ENCODE results near the gene FGD4. TPM values are rescaled to one million over a fixed set of nuclear protein-coding genes. Genes with fewer than 3 reads are reported as not detected.

FGD4 gene
- total RNA-seq, 1 experiment from 2014 or later, result 54.3 TPM

- Histone ChIP-seq H3K4me2 (ENCODE audit: insufficient read depth, insufficient read length, low read length) (peak overlapping the region; percentile 98), H2BK120ac (ENCODE audit: low read depth, low read length, poor library complexity, severe bottlenecking) (no peak overlapping the region), H3K14ac (ENCODE audit: insufficient read depth, low read length) (peak overlapping the region; percentile 86), H3K56ac (ENCODE audit: insufficient read length, low read depth, low read length) (no peak overlapping the region), H3K18ac (ENCODE audit: insufficient read length, low read depth, low read length) (peak overlapping the region; percentile 85), H3K23ac (ENCODE audit: insufficient read length, low read depth, low read length) (no peak overlapping the region), H2BK5ac (ENCODE audit: insufficient read length, low read length) (no peak overlapping the region), H2BK12ac (ENCODE audit: insufficient read length, low read depth, low read length) (peak overlapping the region; percentile 25), H3K4ac (ENCODE audit: low read depth, low read length) (no peak overlapping the region), H3K79me1 (ENCODE audit: insufficient read depth, low read depth, low read length, poor library complexity, severe bottlenecking) (no peaks in the 10 kb centered on the region), H3K9me3 (ENCODE audit: control insufficient read depth, low read depth, low read length) (no peaks in the 10 kb centered on the region), H4K20me1 (ENCODE audit: control insufficient read depth, insufficient read depth, insufficient read length) (no peaks in the 10 kb centered on the region), H3K27ac (ENCODE audit: insufficient read length, low read depth, low read length) (peak overlapping the region; percentile 85), H3K4me1 (ENCODE audit: insufficient read depth, low read length) (peaks cover 7% of the 10 kb centered on the region; the same call in 1 of the 2 replicates), H4K5ac (ENCODE audit: insufficient read length, low read depth, low read length) (no peak overlapping the region), H3K23me2 (ENCODE audit: insufficient read length, low read depth, low read length, poor library complexity, severe bottlenecking) (peaks cover 5% of the 10 kb centered on the region), H4K8ac (replicated peaks; ENCODE audit: insufficient read length, low read depth, low read length) (no peak overlapping the region), H2BK15ac (ENCODE audit: low read depth, low read length) (no peak overlapping the region), H2AK5ac (ENCODE audit: insufficient read length, low read length) (no peak overlapping the region), H4K91ac (ENCODE audit: insufficient read length, low read depth, low read length) (no peak overlapping the region), H3K27me3 (ENCODE audit: insufficient read depth, low read length) (no peaks in the 10 kb centered on the region), H2BK20ac (ENCODE audit: low read depth, low read length, poor library complexity, severe bottlenecking) (no peak overlapping the region), H3T11ph (ENCODE audit: low read length) (no peak overlapping the region), H2AFZ (ENCODE audit: low read length) (no peak overlapping the region), H3K79me2 (ENCODE audit: insufficient read depth, low read length) (peaks cover 31% of the 10 kb centered on the region; the same call in 1 of the 2 replicates), H3K9ac (ENCODE audit: extremely low read depth, insufficient read length, low read length) (peak overlapping the region; percentile 69)
- peaks cover 0 to 2% of the 10 kb centered on the region in 2 experiments; a peak in 2 of 5 replicates for H3K9me3 Mint-ChIP-seq
- DNase-seq, result peak; percentile 76
- peak overlapping the region; percentile 95 to 97 for H3K4me3 Mint-ChIP-seq
- H3K27ac Mint-ChIP-seq, result peak overlapping the region; percentile 92 to 99 (median 93)
- WGBS (ENCODE audit: extremely low coverage, insufficient read length, low lambda C conversion rate), result no CpG with 5 or more reads among the region's 15 CpGs
- TF ChIP-seq CTCF (conservative IDR thresholded peaks at IDR 0.05), result no peak
- H3K27me3 Mint-ChIP-seq (ENCODE audit: low read depth), result no peaks in the 10 kb centered on the region
- peaks cover 32 to 50% of the 10 kb centered on the region in 2 experiments for H3K4me1 Mint-ChIP-seq
- H3K36me3 Mint-ChIP-seq (ENCODE audit: insufficient read depth in 1 of 3, low read depth in 3 of 3), result peaks cover 9 to 37% (median 35%) of the 10 kb centered on the region in 3 experiments
Measured at GRCh38 chr12:32400114-32400672, 835 bp downstream of the FGD4 start.
